HUES6 (cell line): Measurements from ENCODE around the gene AP5S1.

ENCODE experiments used
- H3K27ac ChIP-seq: 2 replicates; pipeline ENCODE4 v1.7.0; 2013; ENCODE audit warnings: low read depth, mild to moderate bottlenecking, low read length, inconsistent platforms
- H3K27me3 ChIP-seq: 2 replicates; pipeline ENCODE4 v1.6.1; 2013; ENCODE audit warnings: low read length; ENCODE audit not compliant: control insufficient read depth, insufficient read depth
- H3K36me3 ChIP-seq: 2 replicates; pipeline ENCODE4 v1.6.1; 2013; ENCODE audit warnings: low read length; ENCODE audit not compliant: control insufficient read depth, insufficient read depth
- H3K4me1 ChIP-seq: 2 replicates; pipeline ENCODE4 v1.6.1; 2013; ENCODE audit warnings: low read length; ENCODE audit not compliant: control insufficient read depth, insufficient read depth
- H3K4me3 ChIP-seq: 2 replicates; pipeline ENCODE4 v1.5.1; 2013; ENCODE audit warnings: low read depth, low read length
- H3K9ac ChIP-seq: one replicate; pipeline ENCODE4 v1.6.1; 2013; ENCODE audit warnings: mild to moderate bottlenecking, low read length
- H3K9me3 ChIP-seq: 2 replicates; pipeline ENCODE4 v1.6.1; 2013; ENCODE audit warnings: low read depth, low read length; ENCODE audit not compliant: control insufficient read depth, insufficient read depth

AP5S1 gene

GRCh38 chr20:3813848-3814581, 6.3 kb upstream of the AP5S1 start:
- Histone ChIP-seq H3K27me3 (no peaks in the 10 kb centered on the region), H3K9ac (no peak overlapping the region), H3K4me3 (no peak overlapping the region), H3K9me3 (no peaks in the 10 kb centered on the region), H3K4me1 (peaks cover 25% of the 10 kb centered on the region), H3K27ac (no peak overlapping the region), H3K36me3 (no peaks in the 10 kb centered on the region)

GRCh38 chr20:3814928-3815495, 5.3 kb upstream of the AP5S1 start:
- peaks cover 25% of the 10 kb centered on the region for H3K4me1 ChIP-seq
- no peaks in the 10 kb centered on the region for H3K9me3 ChIP-seq
- no peak overlapping the region for H3K9ac ChIP-seq
- no peaks in the 10 kb centered on the region for H3K36me3 ChIP-seq
- H3K27me3 ChIP-seq = no peaks in the 10 kb centered on the region
- no peak overlapping the region for H3K4me3 ChIP-seq
- no peak overlapping the region for H3K27ac ChIP-seq

- no peak overlapping the region for H3K4me3 ChIP-seq
- no peaks in the 10 kb centered on the region for H3K9me3 ChIP-seq
- no peak overlapping the region for H3K27ac ChIP-seq
- H3K4me1 ChIP-seq = peaks cover 25% of the 10 kb centered on the region
- no peak overlapping the region for H3K9ac ChIP-seq
- no peaks in the 10 kb centered on the region for H3K36me3 ChIP-seq
- H3K27me3 ChIP-seq = no peaks in the 10 kb centered on the region
Observed at GRCh38 chr20:3815703-3816315, 4.5 kb upstream of the AP5S1 start.

DNA sequence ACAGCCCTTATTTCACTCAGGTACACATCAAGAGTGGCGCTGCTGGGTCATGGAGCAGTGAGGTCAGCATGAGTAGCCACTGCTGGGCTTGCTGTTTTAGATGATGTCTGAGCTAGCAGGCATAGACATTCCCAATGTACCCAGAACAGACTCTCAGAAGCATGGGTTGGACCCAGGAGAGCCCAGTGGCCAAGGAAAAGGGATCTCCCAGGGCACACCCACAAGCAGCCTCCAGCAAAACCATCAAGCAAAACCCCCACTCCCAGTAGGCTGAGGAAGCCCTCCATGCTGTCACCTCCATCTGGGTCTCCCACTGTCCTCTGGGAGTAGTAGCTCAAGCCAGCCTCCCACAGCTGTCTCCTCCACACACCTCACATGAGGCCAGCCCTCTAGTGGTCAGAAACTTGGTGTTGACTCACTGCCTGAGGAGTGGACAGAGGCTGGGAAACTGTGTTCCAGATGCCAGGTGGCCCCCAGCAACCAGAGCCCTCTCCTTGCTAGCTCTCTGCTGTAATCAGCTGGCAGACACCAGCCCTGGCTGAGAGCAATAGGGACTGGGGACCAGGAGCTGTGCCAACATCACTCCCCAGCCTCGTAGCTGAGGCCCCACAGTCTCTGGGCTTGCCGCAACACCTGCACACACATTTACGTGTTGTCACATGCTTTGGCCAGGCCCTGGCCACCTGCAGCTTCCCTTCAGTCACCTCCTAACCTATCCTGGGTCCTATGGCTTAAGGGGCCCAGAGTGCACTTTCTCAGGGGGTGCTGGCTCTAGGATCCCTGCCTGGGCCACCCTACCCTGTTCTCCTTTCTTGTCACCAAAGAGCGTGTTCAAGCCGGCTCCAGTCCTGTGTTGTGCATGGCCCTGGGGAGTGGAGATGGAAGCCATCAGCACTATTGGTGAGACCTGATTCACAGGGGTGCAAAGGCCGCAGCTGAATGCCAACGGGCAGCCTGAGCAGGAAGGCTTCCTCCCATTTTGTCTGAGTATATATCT, 1.9 kb upstream of the AP5S1 start:
- H3K36me3 ChIP-seq = peaks cover 4% of the 10 kb centered on the region
- no peak overlapping the region for H3K4me3 ChIP-seq
- H3K4me1 ChIP-seq = peaks cover 14% of the 10 kb centered on the region
- H3K27me3 ChIP-seq = no peaks in the 10 kb centered on the region
- H3K9me3 ChIP-seq = no peaks in the 10 kb centered on the region
- H3K9ac ChIP-seq = no peak overlapping the region
- no peak overlapping the region for H3K27ac ChIP-seq

- Histone ChIP-seq H3K36me3 (peaks cover 4% of the 10 kb centered on the region), H3K9me3 (no peaks in the 10 kb centered on the region), H3K4me3 (peak overlapping the region; percentile 78), H3K4me1 (peaks cover 14% of the 10 kb centered on the region), H3K9ac (peak overlapping the region; percentile 91), H3K27me3 (no peaks in the 10 kb centered on the region), H3K27ac (no peak overlapping the region; the same call in 1 of the 2 replicates)
Observed at GRCh38 chr20:3819411-3820047, 818 bp upstream of the AP5S1 start.

GRCh38 chr20:3820901-3821727, 767 bp downstream of the AP5S1 start:
- H3K9me3 ChIP-seq = no peaks in the 10 kb centered on the region
- H3K36me3 ChIP-seq = peaks cover 4% of the 10 kb centered on the region
- H3K27ac ChIP-seq = peak overlapping the region; percentile 94
- peak overlapping the region; percentile 78 for H3K4me3 ChIP-seq
- peaks cover 9% of the 10 kb centered on the region for H3K4me1 ChIP-seq
- H3K27me3 ChIP-seq = no peaks in the 10 kb centered on the region
- peak overlapping the region; percentile 91 for H3K9ac ChIP-seq

DNA sequence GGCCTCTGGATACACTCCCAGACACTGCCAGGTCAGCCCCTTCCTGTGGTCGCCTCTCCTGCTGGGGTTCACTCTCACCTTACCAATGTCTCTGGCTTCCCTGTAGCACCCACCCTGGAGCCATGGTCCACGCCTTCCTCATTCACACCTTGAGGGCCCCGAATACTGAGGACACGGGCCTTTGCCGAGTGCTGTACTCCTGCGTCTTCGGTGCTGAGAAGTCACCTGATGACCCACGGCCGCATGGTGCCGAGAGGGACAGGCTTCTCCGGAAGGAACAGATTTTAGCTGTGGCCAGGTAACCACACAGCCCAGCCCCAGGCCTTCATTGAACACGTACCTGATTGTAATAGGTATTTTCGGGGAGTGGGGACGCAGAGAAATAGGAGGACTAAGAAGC, 1.6 kb downstream of the AP5S1 start:
- H3K4me1 ChIP-seq = peaks cover 2% of the 10 kb centered on the region; the same call in 1 of the 2 replicates
- H3K4me3 ChIP-seq = no peak overlapping the region
- H3K9me3 ChIP-seq = no peaks in the 10 kb centered on the region
- H3K27ac ChIP-seq = no peak overlapping the region
- no peaks in the 10 kb centered on the region for H3K27me3 ChIP-seq
- peaks cover 4% of the 10 kb centered on the region for H3K36me3 ChIP-seq
- H3K9ac ChIP-seq = no peak overlapping the region

- Histone ChIP-seq H3K27me3 (no peaks in the 10 kb centered on the region), H3K9ac (no peak overlapping the region), H3K27ac (no peak overlapping the region), H3K9me3 (no peaks in the 10 kb centered on the region), H3K4me3 (no peak overlapping the region), H3K36me3 (peaks cover 4% of the 10 kb centered on the region), H3K4me1 (no peaks in the 10 kb centered on the region)
Observed at GRCh38 chr20:3823881-3824280, 3.5 kb downstream of the AP5S1 start.

DNA sequence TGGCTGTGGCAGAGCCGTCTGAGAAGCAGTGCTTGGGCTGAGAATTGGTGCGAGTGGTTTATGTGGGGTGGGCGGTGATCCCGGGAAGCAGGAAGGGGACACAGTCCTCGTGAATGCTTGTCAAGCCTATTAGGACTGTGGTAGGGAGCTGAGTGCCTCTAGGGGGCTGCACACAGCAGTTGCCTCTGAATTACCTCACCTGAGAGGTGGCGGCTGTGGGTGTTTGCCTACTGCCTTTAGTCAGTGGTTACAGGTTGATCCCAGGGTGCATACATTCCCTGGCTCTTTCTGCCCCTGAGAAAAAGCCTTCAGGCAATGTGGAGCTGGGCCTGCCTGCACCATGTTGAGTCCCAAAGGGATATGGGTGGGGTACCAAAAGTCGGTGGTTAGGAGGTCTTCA, 5.2 kb downstream of the AP5S1 start:
- Histone ChIP-seq H3K4me1 (no peaks in the 10 kb centered on the region), H3K4me3 (no peak overlapping the region), H3K36me3 (peaks cover 4% of the 10 kb centered on the region), H3K9ac (no peak overlapping the region), H3K27ac (no peak overlapping the region), H3K9me3 (no peaks in the 10 kb centered on the region), H3K27me3 (no peaks in the 10 kb centered on the region)

DNA sequence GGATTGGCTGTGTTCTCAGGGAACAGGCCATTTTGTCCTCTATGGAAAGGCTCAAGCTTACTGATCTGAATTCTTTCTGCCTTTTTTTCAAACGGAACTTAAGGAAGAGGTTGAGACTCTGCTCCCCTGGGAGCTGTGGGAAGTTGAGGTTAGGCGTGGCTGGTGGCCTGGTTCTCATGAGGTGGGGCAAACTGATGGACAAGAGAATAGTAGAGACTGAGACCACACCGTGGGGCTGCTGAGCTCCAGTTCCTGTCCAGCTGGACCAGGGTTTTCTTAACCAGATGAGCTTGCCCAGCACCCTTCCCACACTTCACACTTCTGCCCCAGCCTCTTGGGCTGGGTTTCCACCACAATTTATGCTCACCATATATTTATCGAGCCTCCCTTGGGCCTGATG, 6.1 kb downstream of the AP5S1 start:
- no peaks in the 10 kb centered on the region for H3K9me3 ChIP-seq
- H3K27me3 ChIP-seq = no peaks in the 10 kb centered on the region
- H3K9ac ChIP-seq = no peak overlapping the region
- no peaks in the 10 kb centered on the region for H3K4me1 ChIP-seq
- H3K27ac ChIP-seq = no peak overlapping the region
- no peak overlapping the region for H3K4me3 ChIP-seq
- H3K36me3 ChIP-seq = peaks cover 4% of the 10 kb centered on the region
